Measurements from ENCODE around the gene BBX. TPM values are rescaled to one million over a fixed set of nuclear protein-coding genes. Genes with fewer than 3 reads are reported as not detected.
"Not testable (repeated sequence)": the region's sequence is repeated elsewhere in the genome, so short reads cannot be mapped to it uniquely, and the experiment has no call there.

BBX gene
- total RNA-seq, 4 donors from 2014 or later = 33.0 to 46.3 (median 36.7) TPM

DNA sequence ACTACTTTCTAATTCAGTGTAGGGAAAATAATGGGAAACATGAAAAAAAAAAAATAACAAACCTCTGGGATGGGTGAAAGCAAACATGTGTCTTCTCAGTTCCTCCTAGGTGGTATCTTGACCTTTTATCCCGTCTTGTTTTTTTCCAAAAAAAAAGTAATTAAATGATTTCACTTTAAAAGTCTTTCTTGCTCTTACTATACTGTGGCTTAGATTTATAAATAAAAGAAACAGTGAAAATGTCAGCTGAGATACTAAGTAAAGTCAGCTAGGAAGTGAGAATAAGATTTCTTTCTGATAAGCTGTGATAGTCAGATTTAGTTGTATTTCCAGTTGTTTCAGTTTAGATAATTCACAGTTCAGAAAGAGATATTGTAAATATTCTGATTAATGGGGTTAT is 37.4 kb downstream of the BBX start:
- H3K27ac ChIP-seq = no peak overlapping the region
- no peaks in the 10 kb centered on the region for H3K36me3 ChIP-seq
- H3K4me1 ChIP-seq = no peaks in the 10 kb centered on the region
- H3K4me3 ChIP-seq = no peak overlapping the region
- H3K9me3 ChIP-seq = no peaks in the 10 kb centered on the region
- H3K27me3 ChIP-seq = no peaks in the 10 kb centered on the region
- DNase-seq = no peak
- TF ChIP-seq, protein P1, sequence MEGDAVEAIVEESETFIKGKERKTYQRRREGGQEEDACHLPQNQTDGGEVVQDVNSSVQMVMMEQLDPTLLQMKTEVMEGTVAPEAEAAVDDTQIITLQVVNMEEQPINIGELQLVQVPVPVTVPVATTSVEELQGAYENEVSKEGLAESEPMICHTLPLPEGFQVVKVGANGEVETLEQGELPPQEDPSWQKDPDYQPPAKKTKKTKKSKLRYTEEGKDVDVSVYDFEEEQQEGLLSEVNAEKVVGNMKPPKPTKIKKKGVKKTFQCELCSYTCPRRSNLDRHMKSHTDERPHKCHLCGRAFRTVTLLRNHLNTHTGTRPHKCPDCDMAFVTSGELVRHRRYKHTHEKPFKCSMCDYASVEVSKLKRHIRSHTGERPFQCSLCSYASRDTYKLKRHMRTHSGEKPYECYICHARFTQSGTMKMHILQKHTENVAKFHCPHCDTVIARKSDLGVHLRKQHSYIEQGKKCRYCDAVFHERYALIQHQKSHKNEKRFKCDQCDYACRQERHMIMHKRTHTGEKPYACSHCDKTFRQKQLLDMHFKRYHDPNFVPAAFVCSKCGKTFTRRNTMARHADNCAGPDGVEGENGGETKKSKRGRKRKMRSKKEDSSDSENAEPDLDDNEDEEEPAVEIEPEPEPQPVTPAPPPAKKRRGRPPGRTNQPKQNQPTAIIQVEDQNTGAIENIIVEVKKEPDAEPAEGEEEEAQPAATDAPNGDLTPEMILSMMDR (IDR thresholded peaks at IDR 0.05) = no peak
- no peak for TF ChIP-seq POLR2A (IDR thresholded peaks at IDR 0.05)

DNA sequence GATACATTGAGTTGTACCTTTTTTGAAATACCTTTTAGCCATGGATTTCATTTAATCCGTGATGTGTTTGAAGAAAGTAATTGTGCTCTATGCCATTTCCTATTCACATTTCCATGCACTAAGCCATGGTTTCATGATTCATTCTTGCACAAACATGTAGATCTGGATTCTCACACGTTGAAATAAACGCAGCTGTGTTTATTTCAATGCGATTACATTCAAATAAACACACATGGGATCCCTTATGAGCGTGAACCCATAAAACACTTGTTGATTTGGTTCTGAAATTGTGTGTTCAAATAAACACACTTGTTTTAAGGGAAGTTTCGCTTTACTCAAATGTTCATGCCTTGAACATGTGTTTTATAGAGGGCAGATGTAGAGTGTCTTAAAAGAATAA is 39.2 kb downstream of the BBX start:
- Histone ChIP-seq H3K36me3 (no peaks in the 10 kb centered on the region), H3K9me3 (no peaks in the 10 kb centered on the region), H3K27ac (no peak overlapping the region), H3K4me1 (no peaks in the 10 kb centered on the region), H3K27me3 (no peaks in the 10 kb centered on the region), H3K4me3 (no peak overlapping the region)
- TF ChIP-seq POLR2A (IDR thresholded peaks at IDR 0.05) = no peak
- TF ChIP-seq, protein P1 (IDR thresholded peaks at IDR 0.05) = no peak
- no peak for DNase-seq

DNA sequence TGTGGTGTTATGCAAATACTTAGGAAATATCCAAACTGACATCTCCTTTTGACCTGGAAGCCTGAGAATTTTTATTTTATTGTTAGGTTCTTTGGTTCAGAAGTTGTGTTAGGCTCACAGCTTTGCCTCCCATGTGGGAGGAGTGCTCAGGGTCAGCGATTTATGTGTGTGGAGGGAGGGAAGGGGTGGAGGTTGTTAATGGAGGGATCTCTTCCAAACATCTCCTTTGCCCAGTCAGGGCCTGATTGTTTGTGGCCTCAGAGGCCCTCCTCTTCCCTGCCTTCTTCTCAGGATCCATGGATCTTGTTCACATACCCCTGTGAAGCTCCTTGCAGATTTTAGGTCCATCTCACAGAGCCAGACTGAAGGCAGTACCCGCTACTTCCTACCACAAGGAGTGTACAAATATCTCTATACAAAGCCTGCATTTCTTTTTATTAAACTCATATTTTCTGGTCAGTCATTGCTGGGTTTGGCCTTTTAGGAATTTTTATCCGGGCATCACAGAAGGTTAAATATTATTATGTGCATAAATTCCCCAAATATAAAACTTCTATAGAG is 40.3 kb downstream of the BBX start:
- DNase-seq = no peak
- no peaks in the 10 kb centered on the region for H3K9me3 ChIP-seq
- no peaks in the 10 kb centered on the region for H3K36me3 ChIP-seq
- no peaks in the 10 kb centered on the region for H3K4me1 ChIP-seq
- no peaks in the 10 kb centered on the region for H3K27me3 ChIP-seq
- no peak for TF ChIP-seq POLR2A (IDR thresholded peaks at IDR 0.05)
- TF ChIP-seq, protein P1 (IDR thresholded peaks at IDR 0.05) = no peak
- H3K4me3 ChIP-seq = no peak overlapping the region
- no peak overlapping the region for H3K27ac ChIP-seq

DNA sequence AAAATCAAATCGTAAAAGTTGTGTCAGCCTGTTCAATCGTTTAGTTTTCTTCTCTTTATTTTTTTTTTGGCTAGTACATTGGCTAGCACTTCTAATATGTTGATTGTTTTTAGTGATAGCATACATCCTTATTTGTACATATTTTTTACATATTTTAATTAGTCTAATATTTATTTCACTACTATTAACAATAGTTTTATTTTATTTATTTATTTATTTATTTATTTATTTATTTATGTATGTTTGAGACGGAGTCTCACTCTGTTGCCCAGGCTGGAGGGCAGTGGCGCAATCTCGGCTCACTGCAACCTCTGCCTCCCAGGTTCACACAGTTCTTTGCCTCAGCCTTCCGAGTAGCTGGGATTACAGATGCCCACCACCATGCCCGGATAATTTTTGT is 42.5 kb downstream of the BBX start:
- H3K4me1 ChIP-seq, DNase-seq, H3K27ac ChIP-seq: not testable (repeated sequence)

DNA sequence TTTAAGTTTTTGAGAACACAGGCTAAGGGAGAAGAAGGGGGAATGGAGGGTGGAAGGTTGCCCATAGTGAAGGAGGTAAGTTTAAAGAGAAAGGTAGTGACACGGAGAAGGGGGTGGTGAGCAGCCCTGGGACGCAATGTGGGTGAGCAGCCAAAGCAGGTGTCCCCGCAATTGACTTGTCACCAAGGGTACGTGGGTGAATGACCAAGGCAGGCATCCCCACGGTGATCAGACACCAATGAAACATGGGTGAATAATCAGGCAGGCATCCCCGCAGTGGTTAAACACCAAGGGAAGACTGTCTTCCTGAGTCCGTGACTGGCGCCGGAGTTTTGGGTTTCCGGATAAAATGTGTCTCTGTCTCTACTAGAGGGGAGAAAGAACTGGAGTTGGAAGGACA is 48.3 kb downstream of the BBX start:
- not testable (repeated sequence) for H3K9me3 ChIP-seq, H3K4me3 ChIP-seq, H3K36me3 ChIP-seq, DNase-seq, H3K4me1 ChIP-seq, H3K27me3 ChIP-seq, H3K27ac ChIP-seq

More for the DNA sequence above, 42.5 kb downstream of the BBX start:
- H3K27me3 ChIP-seq, H3K36me3 ChIP-seq, H3K9me3 ChIP-seq, H3K4me3 ChIP-seq: not testable (repeated sequence)

DNA sequence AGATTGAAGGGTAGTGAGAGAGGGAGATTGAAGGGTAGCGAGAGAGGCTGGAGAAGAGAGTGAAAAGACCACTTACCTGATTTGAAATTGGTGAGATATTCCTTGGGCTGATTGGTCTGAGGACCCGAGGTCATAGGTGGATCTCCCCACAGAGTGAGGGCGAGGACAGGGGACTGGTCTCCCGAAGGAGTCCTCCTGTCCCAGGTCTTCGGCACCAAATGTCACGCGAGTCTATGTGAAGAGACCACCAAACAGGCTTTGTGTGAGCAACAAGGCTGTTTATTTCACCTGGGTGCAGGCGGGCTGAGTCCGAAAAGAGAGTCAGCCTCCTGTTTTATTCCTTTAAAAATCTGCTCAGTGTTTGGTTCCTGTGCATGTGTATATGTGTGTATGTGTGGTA is 48.7 kb downstream of the BBX start:
- not testable (repeated sequence) for H3K36me3 ChIP-seq, H3K4me3 ChIP-seq, H3K9me3 ChIP-seq, DNase-seq, H3K27ac ChIP-seq, H3K27me3 ChIP-seq, H3K4me1 ChIP-seq

DNA sequence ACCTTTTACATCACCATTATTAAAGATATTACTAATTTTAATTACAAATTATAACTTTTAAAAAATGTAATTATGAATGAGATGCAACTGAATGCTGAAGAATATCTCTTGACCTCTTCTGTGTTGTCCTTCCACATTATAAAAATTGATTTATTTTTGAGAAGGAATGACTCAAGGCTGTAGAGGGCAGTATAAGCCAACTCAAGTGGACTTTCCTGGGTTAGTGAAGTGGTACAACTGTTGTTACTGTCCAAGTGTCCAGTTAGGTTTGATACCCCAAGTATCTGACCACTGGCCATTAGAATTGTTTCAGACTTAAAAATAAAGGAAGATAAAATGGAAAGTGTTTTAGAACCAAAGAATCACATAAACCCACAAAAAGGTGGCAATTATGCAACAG is 51.9 kb downstream of the BBX start:
- H3K27me3 ChIP-seq = no peaks in the 10 kb centered on the region
- no peaks in the 10 kb centered on the region for H3K9me3 ChIP-seq
- H3K36me3 ChIP-seq = no peaks in the 10 kb centered on the region
- no peaks in the 10 kb centered on the region for H3K4me1 ChIP-seq
- no peak for DNase-seq
- no peak overlapping the region for H3K27ac ChIP-seq
- no peak overlapping the region for H3K4me3 ChIP-seq
- TF ChIP-seq POLR2A (IDR thresholded peaks at IDR 0.05) = no peak
- TF ChIP-seq, protein P1 (IDR thresholded peaks at IDR 0.05) = peak in 5 of 6 experiments; percentile 14 to 59 (median 52)
